Kidney epithelial cell (primary cell): Measurements from ENCODE around the gene PIGQ. TPM values are rescaled to one million over a fixed set of nuclear protein-coding genes. Genes with fewer than 3 reads are reported as not detected.

Experiments
- DNase-seq: peaks from one replicate; pipeline ENCODE4 v3.0.0-alpha.2; 2010; ENCODE audit warnings: low read depth
- H3K27me3 ChIP-seq: 2 replicates; pipeline ENCODE4 v1.6.0; 2011; ENCODE audit warnings: low read length; ENCODE audit not compliant: control insufficient read depth, insufficient read depth
- H3K36me3 ChIP-seq: 2 replicates; pipeline ENCODE4 v1.5.1; 2011; ENCODE audit warnings: low read length; ENCODE audit not compliant: control insufficient read depth, insufficient read depth
- H3K4me3 ChIP-seq: 2 replicates; pipeline ENCODE4 v1.5.1; 2011; ENCODE audit warnings: low read depth, mild to moderate bottlenecking, control low read depth, low read length
- total RNA-seq: library from RNA; depleted of rRNA; stranded (reverse); fragments of >200 nt; gene quantifications from 2 replicates; pipeline ENCODE4 v1.2.3, GENCODE V29; 2015
- TF ChIP-seq, protein P1 (sequence below): IDR thresholded peaks from 2 replicates; pipeline ENCODE4 v1.5.1; 2011; ENCODE audit warnings: mild to moderate bottlenecking, moderate library complexity, low read length, control low read depth, inconsistent platforms; ENCODE audit not compliant: insufficient read depth, poor library complexity, severe bottlenecking

The PIGQ gene
- total RNA-seq, 1 donor from 2014 or later: 54.9 TPM

DNA sequence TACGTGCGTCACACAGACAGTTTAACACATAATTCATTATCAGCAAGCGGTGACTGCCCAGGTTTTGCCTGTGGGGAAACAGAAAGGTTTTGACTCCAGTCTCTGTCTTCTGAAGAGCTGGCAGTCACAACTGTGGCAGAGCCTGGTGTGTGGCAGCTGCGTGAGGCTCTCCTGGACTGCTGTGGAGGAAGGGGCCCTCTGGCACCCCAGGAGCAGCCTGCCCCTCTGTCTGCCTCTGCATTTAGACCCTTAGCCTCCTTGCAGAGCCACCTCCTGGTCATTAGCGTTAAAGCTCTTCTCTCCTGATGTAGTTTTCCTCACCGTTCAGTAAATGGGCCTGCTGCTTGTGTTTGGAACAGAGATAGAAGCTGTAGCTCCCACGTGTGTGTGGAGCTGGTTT is 31.0 kb downstream of the PIGQ start:
- Histone ChIP-seq H3K4me3 (no peak overlapping the region), H3K27me3 (no peaks in the 10 kb centered on the region), H3K36me3 (no peaks in the 10 kb centered on the region)
- TF ChIP-seq, protein P1, sequence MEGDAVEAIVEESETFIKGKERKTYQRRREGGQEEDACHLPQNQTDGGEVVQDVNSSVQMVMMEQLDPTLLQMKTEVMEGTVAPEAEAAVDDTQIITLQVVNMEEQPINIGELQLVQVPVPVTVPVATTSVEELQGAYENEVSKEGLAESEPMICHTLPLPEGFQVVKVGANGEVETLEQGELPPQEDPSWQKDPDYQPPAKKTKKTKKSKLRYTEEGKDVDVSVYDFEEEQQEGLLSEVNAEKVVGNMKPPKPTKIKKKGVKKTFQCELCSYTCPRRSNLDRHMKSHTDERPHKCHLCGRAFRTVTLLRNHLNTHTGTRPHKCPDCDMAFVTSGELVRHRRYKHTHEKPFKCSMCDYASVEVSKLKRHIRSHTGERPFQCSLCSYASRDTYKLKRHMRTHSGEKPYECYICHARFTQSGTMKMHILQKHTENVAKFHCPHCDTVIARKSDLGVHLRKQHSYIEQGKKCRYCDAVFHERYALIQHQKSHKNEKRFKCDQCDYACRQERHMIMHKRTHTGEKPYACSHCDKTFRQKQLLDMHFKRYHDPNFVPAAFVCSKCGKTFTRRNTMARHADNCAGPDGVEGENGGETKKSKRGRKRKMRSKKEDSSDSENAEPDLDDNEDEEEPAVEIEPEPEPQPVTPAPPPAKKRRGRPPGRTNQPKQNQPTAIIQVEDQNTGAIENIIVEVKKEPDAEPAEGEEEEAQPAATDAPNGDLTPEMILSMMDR: peak; percentile 36
- no peak for DNase-seq

DNA sequence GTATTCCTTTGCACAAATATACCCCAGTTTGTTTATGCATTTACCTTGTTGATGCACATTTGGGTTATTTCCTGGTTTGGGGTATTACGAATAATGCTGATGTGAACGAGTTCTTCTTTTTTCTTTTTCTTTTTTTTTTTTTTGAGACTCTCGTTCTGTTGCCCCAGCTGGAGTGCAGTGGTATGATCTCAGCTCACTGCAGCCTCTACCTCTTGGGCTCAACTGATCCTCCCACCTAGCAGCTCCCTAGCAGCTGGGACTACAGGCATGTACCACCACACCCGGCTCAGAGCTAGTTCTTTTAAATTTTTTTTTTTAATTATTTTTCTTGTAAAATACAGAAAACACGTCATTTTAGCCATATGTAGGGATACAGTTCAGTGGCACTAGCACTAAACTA is 34.2 kb downstream of the PIGQ start:
- TF ChIP-seq, protein P1: no peak
- no peak for DNase-seq
- Histone ChIP-seq H3K4me3 (no peak overlapping the region), H3K27me3 (no peaks in the 10 kb centered on the region), H3K36me3 (no peaks in the 10 kb centered on the region)

DNA sequence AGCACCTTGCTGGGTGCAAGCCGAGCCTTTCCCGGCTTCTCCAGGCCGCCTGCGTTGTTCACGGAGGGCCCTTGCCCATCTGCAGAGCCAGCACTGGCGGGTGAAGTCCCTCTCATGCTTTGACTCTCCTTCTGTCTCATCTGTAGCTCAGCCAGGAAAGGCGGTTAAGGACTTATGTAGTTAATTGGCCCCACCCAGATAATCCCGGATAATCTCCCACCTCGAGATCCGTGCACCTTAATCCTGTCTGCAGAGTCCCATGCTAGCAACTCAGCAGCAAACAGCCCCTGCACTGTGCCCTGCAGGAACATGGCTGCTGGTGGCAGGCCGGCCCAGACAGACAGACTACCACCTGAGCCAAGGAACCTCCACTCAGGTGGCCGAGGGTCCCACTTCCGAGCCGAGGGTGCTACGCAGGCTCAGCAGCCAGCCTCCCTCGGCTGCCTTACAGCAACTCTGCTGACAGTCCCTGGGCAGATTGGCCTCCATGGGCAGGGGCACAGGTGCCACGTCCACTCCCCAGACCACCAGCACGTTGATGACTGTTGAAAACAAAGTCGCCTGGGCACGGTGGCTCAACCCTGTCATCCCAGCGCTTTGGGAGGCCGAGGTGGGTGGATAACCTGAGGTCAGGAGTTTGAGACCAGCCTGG is 37.0 kb downstream of the PIGQ start:
- no peak overlapping the region for H3K4me3 ChIP-seq
- no peaks in the 10 kb centered on the region for H3K27me3 ChIP-seq

DNA sequence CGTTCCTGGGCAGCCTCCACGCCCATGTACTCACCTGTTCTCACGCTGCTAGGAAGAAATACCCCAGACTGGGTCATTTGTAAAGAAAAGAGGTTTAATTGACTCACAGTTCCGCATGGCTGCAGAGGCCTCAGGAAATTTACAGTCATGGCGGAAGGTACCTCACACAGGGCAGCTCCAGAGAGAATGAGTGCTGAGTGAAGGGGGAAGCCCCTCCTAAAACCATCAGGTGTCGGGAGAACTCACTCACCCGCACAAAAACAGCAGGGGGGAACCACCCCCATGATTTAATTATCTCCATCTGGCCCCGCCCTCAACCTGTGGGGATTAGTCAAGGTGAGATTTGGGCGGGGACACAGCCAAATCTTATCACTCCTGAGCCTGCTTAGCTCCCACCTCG is 38.3 kb downstream of the PIGQ start:
- TF ChIP-seq, protein P1: no peak
- H3K36me3 ChIP-seq: no peaks in the 10 kb centered on the region
- DNase-seq: no peak
- H3K4me3 ChIP-seq: no peak overlapping the region
- H3K27me3 ChIP-seq: no peaks in the 10 kb centered on the region

More for the DNA sequence above, 37.0 kb downstream of the PIGQ start:
- TF ChIP-seq, protein P1: no peak
- DNase-seq: no peak
- H3K36me3 ChIP-seq: no peaks in the 10 kb centered on the region

DNA sequence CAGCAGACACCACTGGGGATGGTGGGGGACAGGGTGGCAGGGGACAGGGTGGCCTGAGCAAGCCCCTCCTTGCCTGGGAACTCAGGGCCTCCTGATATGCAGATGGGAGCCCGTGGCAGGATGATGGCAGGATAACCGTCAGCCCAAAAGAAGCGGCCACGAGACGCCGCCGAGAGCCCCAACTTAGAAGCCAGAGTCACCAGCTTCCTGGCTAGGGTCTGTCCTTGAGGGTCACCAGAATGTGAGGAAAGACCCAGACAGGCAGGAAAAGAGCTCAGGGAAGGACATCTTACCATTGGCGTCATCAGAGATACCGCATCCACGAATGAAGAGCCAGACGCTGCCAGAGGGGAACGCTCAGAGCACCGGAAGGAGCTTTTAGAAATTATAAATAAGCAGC is 39.5 kb downstream of the PIGQ start:
- TF ChIP-seq, protein P1: no peak
- no peaks in the 10 kb centered on the region for H3K27me3 ChIP-seq
- DNase-seq: no peak
- H3K4me3 ChIP-seq: no peak overlapping the region
- H3K36me3 ChIP-seq: no peaks in the 10 kb centered on the region

DNA sequence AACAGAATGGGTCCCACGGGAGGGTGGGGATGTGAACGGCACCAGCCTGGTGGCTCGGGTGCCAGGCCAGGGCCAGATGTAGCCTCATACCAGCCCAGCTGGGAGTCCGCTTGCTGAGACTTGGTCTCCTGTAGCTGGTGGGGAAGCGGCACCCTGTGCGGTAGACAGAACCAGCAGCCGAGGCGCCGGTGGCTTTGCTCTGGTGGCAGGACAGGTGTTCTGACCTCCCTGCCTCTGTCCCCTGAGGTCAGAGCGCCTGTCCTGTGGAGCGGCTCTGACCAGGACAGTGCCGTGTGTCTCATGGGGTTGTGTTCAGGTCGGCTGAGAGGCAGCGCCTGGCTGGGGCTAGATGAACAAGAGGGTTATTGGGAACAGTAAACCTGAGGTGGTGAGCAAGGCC is 40.2 kb downstream of the PIGQ start:
- Histone ChIP-seq H3K4me3 (no peak overlapping the region), H3K36me3 (no peaks in the 10 kb centered on the region), H3K27me3 (no peaks in the 10 kb centered on the region)
- no peak for DNase-seq
- TF ChIP-seq, protein P1: no peak
